HUES6 (cell line): ENCODE measurements around the gene CELA3B.
A peak's percentile ranks its signal among the peaks of the same experiment; 100 is the strongest.
"Not testable (repeated sequence)": the region's sequence is repeated elsewhere in the genome, so short reads cannot be mapped to it uniquely, and the experiment has no call there.

ENCODE experiments used
- H3K27ac ChIP-seq: 2 replicates; pipeline ENCODE4 v1.7.0; 2013; ENCODE audit warnings: low read depth, mild to moderate bottlenecking, low read length, inconsistent platforms
- H3K27me3 ChIP-seq: 2 replicates; pipeline ENCODE4 v1.6.1; 2013; ENCODE audit warnings: low read length; ENCODE audit not compliant: control insufficient read depth, insufficient read depth
- H3K36me3 ChIP-seq: 2 replicates; pipeline ENCODE4 v1.6.1; 2013; ENCODE audit warnings: low read length; ENCODE audit not compliant: control insufficient read depth, insufficient read depth
- H3K4me1 ChIP-seq: 2 replicates; pipeline ENCODE4 v1.6.1; 2013; ENCODE audit warnings: low read length; ENCODE audit not compliant: control insufficient read depth, insufficient read depth
- H3K4me3 ChIP-seq: 2 replicates; pipeline ENCODE4 v1.5.1; 2013; ENCODE audit warnings: low read depth, low read length
- H3K9ac ChIP-seq: one replicate; pipeline ENCODE4 v1.6.1; 2013; ENCODE audit warnings: mild to moderate bottlenecking, low read length
- H3K9me3 ChIP-seq: 2 replicates; pipeline ENCODE4 v1.6.1; 2013; ENCODE audit warnings: low read depth, low read length; ENCODE audit not compliant: control insufficient read depth, insufficient read depth

Gene CELA3B

GRCh38 chr1:22018583-22019559 is 42.0 kb downstream of the CELA3B start:
- no peak overlapping the region for H3K27ac ChIP-seq
- H3K4me1 ChIP-seq, result peaks cover 2% of the 10 kb centered on the region; the same call in 1 of the 2 replicates
- no peak overlapping the region for H3K9ac ChIP-seq
- no peaks in the 10 kb centered on the region for H3K9me3 ChIP-seq
- no peak overlapping the region for H3K4me3 ChIP-seq
- H3K36me3 ChIP-seq, result no peaks in the 10 kb centered on the region
- H3K27me3 ChIP-seq, result no peaks in the 10 kb centered on the region

GRCh38 chr1:22021061-22021460 is 44.2 kb downstream of the CELA3B start:
- Histone ChIP-seq H3K9me3 (no peaks in the 10 kb centered on the region), H3K27ac (no peak overlapping the region), H3K36me3 (no peaks in the 10 kb centered on the region), H3K4me3 (no peak overlapping the region), H3K27me3 (no peaks in the 10 kb centered on the region), H3K9ac (no peak overlapping the region), H3K4me1 (peaks cover 8% of the 10 kb centered on the region)

DNA sequence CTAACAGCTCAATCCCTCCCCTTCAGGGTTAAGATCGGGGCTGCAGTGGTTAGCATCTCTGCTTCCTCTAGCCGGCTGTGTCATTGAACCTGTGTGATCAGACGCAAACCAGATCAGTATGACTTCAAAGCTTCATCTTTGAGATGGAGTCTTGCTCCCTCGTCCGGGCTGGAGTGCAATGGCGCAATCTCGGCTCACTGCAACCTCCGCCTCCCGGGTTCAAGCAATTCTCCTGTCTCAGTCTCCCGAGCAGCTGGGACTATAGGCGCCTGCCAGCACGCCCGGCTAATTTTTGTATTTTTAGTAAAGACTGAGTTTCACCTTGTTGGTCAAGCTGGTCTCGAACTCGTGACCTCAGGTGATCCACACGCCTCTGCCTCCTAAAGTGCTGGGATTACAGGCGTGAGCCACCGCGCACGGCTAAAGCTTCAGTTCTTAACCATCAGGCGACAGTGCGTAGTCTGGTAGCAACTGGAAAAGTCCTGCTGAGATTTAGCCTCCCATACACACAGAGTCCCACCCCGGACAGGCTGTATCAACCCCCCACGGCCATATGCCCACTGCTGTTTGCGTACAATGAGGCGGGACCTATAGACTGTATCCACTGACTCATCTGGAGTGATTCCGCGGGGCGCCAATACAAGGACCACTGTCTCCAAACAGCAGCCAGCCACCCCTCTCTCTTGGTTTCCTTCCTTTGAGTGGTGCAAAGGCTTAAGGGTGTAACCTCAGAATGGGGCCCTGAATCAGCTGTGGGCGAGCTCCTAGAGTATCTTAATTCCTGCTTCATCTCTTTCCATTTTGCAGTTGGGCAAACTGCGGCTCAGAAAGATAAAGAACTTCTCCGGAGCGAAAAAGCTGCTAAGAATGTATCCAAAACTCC is 47.9 kb downstream of the CELA3B start:
- H3K4me1 ChIP-seq, result peaks cover 12% of the 10 kb centered on the region
- no peak overlapping the region; the same call in 1 of the 2 replicates for H3K27ac ChIP-seq
- peak overlapping the region; percentile 97 for H3K9ac ChIP-seq
- no peaks in the 10 kb centered on the region for H3K27me3 ChIP-seq
- no peaks in the 10 kb centered on the region for H3K9me3 ChIP-seq
- peak overlapping the region; percentile 93 for H3K4me3 ChIP-seq
- H3K36me3 ChIP-seq, result no peaks in the 10 kb centered on the region

- Histone ChIP-seq H3K4me1 (peaks cover 12% of the 10 kb centered on the region), H3K9ac (peak overlapping the region; percentile 97), H3K27me3 (no peaks in the 10 kb centered on the region), H3K27ac (peak overlapping the region; percentile 87), H3K9me3 (no peaks in the 10 kb centered on the region), H3K36me3 (peaks cover 5% of the 10 kb centered on the region), H3K4me3 (peak overlapping the region; percentile 93)
Observed at GRCh38 chr1:22025368-22026155, 48.7 kb downstream of the CELA3B start.

GRCh38 chr1:22026924-22027289 is 50.1 kb downstream of the CELA3B start:
- Histone ChIP-seq H3K9ac (no peak overlapping the region), H3K9me3 (no peaks in the 10 kb centered on the region), H3K27me3 (no peaks in the 10 kb centered on the region), H3K4me3 (no peak overlapping the region), H3K4me1 (peaks cover 12% of the 10 kb centered on the region), H3K36me3 (peaks cover 7% of the 10 kb centered on the region), H3K27ac (no peak overlapping the region)

DNA sequence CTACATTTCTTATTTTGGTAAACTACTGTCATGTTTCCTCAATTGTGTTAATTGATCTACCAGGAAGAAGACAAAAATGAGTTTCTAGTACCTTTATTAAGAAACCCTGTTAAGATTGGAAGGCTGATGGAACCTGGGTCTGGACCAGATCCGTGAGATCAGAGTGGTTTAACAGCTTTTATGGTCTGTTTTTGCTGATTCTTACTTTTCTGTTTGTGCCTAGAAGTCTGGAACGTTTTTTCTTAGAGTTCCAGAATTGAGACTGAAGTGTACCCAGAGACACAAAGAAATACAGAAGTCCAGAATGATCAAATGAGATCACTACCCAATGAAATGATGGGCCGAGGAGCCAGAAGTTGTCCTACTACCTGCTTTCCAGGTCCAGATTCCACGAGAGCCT is 53.2 kb downstream of the CELA3B start:
- H3K27ac ChIP-seq, result no peak overlapping the region
- peaks cover 7% of the 10 kb centered on the region for H3K36me3 ChIP-seq
- no peaks in the 10 kb centered on the region for H3K27me3 ChIP-seq
- H3K9ac ChIP-seq, result no peak overlapping the region
- 0 out of 2 replicates have a peak, but pooled peaks cover 4% of the 10 kb centered on the region for H3K4me1 ChIP-seq
- H3K4me3 ChIP-seq, result no peak overlapping the region
- H3K9me3 ChIP-seq, result no peaks in the 10 kb centered on the region

GRCh38 chr1:22030473-22030872 is 53.7 kb downstream of the CELA3B start:
- Histone ChIP-seq H3K27me3 (no peaks in the 10 kb centered on the region), H3K4me3 (no peak overlapping the region), H3K27ac (no peak overlapping the region), H3K4me1 (0 out of 2 replicates have a peak, but pooled peaks cover 4% of the 10 kb centered on the region), H3K9me3 (no peaks in the 10 kb centered on the region), H3K36me3 (peaks cover 7% of the 10 kb centered on the region), H3K9ac (no peak overlapping the region)

DNA sequence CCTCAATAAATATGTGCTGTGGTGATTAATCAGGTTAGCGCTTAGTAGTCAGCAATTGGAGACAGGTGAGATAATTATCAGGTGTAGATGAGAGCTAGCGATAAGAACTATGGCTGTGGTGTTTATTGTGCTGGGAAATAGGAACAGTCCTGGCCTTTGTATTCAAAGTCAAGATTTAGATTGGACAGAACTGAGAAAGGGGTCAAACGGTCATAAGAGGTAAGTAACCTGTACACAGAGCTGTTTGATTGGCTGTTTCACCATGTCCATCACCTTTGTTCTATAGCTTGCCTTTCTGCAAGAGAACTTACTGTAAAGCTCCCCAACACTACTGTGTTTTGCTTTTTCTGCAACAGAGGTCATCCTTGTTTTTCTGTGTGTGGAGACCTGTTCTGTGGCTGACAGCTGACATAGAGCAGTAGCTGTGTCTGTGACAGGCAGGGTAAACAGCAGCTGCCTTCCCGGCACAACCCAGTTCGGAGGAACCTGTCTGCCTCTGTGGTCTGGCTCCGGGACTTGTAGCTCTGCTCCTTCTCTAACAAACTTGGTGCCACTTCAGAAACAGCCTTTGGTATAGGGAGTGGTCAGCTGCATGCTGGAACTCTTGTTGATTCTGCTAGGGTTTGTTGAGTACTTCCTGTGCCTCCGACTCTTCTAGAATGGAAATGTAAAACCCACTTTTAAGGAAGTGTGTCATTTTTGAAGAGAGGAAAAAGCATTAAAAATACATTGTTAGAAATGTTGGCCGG is 54.6 kb downstream of the CELA3B start:
- no peak overlapping the region for H3K27ac ChIP-seq
- H3K9ac ChIP-seq, result no peak overlapping the region
- no peaks in the 10 kb centered on the region for H3K9me3 ChIP-seq
- H3K36me3 ChIP-seq, result peaks cover 7% of the 10 kb centered on the region
- H3K4me1 ChIP-seq, result 0 out of 2 replicates have a peak, but pooled peaks cover 2% of the 10 kb centered on the region
- H3K27me3 ChIP-seq, result no peaks in the 10 kb centered on the region
- no peak overlapping the region for H3K4me3 ChIP-seq

- H3K4me1 ChIP-seq, result peaks cover 16% of the 10 kb centered on the region
- not testable (repeated sequence) for H3K27ac ChIP-seq, H3K27me3 ChIP-seq, H3K36me3 ChIP-seq, H3K9me3 ChIP-seq, H3K9ac ChIP-seq, H3K4me3 ChIP-seq
Observed at GRCh38 chr1:22034834-22035233, 58.0 kb downstream of the CELA3B start.

DNA sequence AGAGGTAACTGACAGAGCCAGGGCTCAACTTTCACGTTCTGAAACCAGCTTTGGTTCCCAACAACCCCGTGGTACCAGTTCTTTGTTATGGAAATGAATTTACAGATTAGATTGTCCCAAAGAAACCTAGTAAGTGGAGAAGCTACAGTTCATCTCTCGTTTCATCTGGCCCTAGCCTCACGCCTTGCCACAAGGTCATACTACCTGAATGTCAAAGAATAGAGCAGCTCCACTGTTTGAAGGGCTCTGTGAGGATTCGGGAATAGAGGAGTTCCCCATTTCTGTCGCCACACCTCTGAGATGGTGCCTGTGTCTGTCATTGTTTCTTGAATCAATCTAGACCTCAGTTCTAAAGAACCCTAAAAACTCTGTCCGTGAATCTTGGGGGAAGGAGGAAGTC is 60.7 kb downstream of the CELA3B start:
- H3K4me1 ChIP-seq, result peaks cover 21% of the 10 kb centered on the region
- H3K9me3 ChIP-seq, result no peaks in the 10 kb centered on the region

More for the DNA sequence above, 60.7 kb downstream of the CELA3B start:
- no peak overlapping the region for H3K9ac ChIP-seq
- H3K36me3 ChIP-seq, result no peaks in the 10 kb centered on the region
- no peak overlapping the region for H3K4me3 ChIP-seq
- H3K27ac ChIP-seq, result no peak overlapping the region
- H3K27me3 ChIP-seq, result no peaks in the 10 kb centered on the region
